GM12891 (cell line): Measurements from ENCODE around the gene ZNF284.
"Not testable (repeated sequence)": the region's sequence is repeated elsewhere in the genome, so short reads cannot be mapped to it uniquely, and the experiment has no call there.

Source experiments
- POLR2A ChIP-seq: IDR thresholded peaks from 2 replicates; pipeline ENCODE4 v1.6.1; 2011; ENCODE audit warnings: low read depth, low read length, control low read depth
- POLR2AphosphoS5 ChIP-seq: IDR thresholded peaks from 2 replicates; pipeline ENCODE4 v1.6.1; 2011; ENCODE audit warnings: low read depth, low read length, control low read depth
- POU2F2 ChIP-seq: IDR thresholded peaks from 2 replicates; pipeline ENCODE4 v1.6.1; 2011; ENCODE audit warnings: low read depth, mild to moderate bottlenecking, control low read depth, low read length, moderate library complexity
- SPI1 ChIP-seq: IDR thresholded peaks from 2 replicates; pipeline ENCODE4 v1.6.1; 2011; ENCODE audit warnings: low read depth, low read length, control low read depth
- TAF1 ChIP-seq: IDR thresholded peaks from 2 replicates; pipeline ENCODE4 v1.6.1; 2011; ENCODE audit warnings: low read depth, low read length, control low read depth

DNA sequence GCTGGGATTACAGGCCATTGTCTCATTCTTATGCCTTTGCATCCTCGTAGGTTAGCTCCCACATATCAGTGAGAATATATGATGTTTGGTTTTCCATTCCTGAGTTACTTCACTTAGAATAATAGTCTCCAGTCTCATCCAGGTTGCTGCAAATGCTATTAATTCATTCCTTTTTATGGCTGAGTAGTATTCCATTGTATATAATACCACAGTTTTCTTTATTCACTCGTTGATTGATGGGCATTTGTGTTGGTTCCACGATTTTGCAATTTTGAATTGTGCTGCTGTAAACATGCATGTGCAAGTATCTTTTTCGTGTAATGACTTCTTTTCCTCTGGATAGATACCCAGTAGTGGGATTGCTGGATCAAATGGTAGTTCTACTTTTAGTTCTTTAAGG is 49.2 kb downstream of the ZNF284 start:
- TF ChIP-seq POLR2A, TAF1, POLR2AphosphoS5, POU2F2, SPI1: not testable (repeated sequence)
